Inflammatory macrophage treated with lipopolysaccharide for 1 hour (primary cell): ENCODE measurements around the gene YIF1A.
"Not testable (repeated sequence)": the region's sequence is repeated elsewhere in the genome, so short reads cannot be mapped to it uniquely, and the experiment has no call there.

ENCODE experiments used
- DNase-seq, 2 donors: peaks; one replicate each; pipeline ENCODE4 v3.0.0-alpha.2; 2020 to 2022

YIF1A gene

DNA sequence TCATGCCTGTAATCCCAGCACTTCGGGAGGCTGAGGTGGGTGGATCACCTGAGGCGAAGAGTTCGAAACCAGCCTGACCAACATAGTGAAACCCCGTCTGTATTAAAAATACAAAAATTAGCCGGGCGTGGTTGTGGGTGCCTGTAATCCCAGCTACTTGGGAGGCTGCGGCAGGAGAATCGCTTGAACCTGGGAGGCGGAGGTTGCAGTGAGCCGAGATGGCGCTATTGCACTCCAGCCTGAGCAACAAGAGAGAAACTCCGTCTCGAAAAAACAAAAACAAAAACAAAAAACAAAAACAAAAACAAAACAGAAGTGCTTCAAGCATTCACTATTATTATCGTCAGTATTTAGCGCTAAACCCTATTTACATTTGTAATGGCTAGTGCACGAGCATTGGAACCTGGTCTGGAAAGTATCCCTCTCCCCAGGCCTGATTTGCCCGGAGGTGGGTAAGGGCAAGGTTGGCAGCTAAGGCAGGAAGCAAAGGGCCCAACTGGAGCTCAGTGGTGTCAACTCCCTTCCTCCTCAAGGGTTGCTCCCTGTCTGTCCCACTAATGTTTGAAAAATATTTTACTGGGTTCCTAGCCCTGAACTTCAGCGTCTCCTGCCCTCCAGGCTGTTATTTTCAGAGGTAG, 22.0 kb upstream of the YIF1A start:
- not testable (repeated sequence) for DNase-seq

DNA sequence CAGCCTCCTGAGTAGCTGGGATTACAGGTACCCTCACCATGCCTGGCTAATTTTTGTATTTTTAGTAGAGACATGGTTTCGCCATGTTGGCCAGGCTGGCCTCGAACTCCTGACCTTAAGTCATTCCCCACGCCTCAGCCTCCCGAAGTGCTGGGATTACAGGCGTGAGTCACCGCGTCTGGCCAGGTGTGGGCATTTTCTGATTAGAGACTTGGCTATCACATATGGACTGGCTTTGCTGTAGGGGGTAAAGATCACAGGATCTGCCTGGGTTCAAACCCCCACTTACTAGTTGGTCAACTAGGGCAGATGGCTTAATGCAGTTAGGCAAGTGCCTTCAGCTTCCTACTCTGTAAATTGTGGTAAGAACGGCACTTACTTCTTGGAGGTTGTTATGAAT, 21.4 kb upstream of the YIF1A start:
- no peak for DNase-seq

DNA sequence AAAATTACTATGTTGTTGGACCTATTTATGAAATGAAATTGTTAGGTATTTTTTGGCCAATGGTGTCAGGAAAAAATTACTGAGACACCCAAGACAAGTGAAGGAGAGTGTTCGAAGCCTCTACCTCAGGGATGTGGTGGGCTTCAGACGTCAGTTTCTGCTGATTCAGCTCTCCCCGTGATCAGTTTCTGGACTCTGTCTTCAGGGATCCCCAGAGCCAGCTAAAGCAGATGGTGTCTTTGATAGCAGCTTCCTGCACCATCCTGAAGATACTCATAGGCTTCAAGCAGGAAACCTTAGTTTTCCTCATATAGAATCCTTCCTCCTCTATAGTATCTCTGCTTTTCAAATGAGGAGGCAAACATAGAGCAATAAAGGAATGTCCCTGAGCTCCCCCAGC, 20.5 kb upstream of the YIF1A start:
- peak in 1 of 2 donors; percentile 51 for DNase-seq

DNA sequence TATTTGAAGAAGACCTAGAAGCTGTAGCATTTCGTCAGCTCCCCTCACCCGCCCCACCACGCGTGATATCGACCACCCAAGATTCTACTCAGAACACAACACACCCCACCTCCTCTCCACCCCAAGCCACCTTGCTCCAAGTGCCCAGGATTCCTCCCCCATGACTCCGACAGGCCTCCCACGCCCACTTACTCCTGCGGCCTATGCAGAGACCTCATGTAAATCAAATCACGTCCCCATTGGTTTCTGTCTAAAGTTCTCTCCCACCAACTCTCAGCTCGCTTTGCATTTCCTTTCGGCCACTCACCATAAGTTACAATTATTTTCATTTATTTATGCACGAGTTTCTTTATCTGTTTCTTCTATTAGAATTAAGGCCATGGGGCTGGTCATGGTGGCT, 13.7 kb upstream of the YIF1A start:
- DNase-seq: no peak

DNA sequence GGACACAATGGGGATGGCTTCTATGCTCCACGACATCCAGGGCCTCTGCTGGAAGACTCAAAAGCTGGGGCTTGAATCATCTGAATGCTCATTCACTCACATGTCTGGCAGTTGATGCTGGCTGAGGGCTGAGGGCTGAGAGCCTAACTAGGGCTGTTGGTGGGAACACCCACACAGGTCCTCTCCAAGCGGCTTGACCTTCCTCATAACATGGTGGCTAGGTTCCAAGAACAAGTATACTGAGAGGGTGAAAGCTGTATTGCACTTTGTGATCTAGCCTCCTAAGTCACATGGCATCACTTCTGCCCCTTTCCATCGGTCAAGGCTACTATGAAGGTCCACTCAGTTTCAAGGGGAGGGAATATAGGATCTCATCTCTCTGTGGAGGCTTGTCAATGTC, 10.2 kb upstream of the YIF1A start:
- DNase-seq: peak; percentile 32 to 70

DNA sequence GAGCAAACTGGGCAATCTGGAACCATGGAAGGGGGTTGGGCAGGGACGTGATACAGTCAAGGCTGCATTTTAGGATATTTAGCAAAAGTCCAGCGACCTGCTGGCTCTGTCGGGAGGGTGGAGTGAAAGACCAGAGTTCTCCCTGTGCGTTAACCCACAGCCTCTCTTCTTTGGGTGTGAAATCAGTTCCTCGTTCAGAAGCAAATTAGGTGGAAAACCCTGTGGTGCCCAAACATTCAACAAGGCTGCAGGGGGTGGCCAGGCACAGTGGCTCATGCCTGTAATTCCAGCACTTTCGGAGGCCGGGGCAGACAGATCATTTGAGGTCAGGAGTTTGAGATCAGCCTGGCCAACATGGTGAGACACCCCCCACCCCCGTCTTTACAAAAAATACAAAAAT, 8.7 kb upstream of the YIF1A start:
- DNase-seq: no peak

DNA sequence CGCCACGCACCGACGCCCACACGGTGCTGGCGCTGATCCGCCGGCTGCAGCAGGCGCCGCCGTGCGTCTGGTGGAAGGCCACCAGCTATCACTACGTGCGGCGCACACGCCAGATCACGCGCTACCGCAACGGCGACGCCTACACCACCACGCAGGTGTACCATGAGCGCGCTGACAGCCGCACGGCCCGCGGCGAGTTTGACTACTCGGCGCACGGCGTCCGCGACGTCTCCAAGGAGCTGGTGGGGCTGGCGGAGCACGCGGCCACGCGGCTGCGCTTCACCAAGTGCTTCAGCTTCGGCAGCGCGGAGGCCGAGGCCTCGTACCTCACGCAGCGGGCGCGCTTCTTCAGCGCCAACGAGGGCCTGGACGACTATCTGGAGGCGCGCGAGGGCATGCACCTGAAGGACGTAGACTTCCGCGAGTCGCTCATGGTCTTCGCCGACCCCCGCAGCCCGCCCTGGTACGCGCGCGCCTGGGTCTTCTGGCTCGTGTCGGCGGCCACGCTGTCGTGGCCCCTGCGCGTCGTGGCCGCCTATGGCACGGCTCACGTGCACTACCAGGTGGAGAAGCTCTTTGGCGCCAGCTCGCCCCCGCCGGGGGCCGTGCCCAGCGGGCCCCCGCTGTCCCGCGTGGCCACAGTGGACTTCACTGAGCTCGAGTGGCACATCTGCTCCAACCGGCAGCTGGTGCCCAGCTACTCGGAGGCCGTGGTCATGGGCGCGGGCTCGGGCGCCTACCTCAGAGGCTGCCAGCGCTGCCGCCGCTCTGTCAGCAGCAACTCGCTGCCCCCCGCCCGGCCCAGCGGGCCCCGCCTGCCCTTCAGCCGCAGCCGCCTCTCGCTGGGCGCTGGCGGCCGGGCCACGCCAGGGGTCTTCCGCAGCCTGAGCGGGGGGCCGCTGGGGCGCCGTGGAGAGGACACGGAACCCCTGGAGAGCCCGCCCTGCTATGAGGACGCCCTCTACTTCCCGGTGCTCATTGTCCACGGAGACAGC, 6.0 kb upstream of the YIF1A start:
- DNase-seq: no peak

DNA sequence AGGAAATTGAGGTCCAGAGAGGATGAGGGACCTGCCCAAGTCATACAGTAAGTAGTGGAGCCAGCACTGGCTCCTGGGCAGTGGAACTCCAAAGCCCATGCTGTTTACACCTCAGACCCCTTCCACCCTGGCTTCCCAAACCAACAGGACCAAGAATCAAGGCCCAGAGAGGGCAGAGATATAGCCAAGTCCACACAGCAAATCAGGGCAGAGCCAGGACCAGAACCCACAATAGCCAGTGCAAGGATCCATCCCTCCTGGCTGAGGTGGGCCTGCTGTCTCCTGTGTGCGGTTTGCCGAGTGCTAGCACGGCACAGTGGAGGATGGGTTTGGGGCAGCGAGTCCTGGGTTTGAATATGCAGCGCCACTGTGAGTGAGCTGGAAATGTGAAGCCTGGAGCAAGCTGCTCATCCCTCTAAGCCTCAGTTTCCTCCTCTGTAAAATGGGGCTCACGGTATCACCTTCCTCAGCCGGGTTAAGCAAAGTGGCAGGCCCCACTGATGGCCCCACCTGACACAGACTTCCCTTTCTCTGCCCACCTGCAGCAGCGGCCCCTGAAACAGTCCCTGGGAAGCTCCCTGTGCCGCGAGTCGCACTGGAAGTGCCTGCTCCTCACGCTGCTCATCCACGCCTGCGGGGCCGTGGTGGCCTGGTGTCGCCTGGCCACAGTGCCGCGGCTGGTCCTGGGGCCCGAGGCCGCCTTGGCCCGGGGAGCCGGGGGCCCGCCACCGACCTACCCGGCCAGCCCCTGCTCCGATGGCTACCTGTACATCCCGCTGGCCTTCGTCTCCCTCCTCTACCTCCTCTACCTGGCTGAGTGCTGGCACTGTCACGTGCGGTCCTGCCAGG, 5.1 kb upstream of the YIF1A start:
- no peak for DNase-seq

DNA sequence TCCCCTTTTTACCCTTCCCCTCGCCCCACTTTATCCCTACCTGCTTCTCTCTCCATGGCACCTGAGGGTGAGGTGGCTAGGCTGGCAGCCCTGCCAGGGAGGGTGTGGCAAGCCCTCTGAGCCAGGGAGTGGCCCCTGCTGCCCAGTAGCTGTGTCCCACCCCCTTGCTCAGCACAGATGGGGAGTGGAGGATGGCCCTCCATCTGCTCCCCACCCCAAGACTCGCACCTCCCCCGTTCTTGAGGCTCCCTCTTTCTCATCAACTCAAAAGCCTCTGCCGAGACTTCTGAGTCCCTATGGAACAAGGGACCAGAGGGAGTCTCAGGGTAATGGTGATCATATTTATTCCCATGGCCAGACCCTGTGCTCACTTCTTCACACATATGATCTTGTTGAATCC, 4.4 kb upstream of the YIF1A start:
- no peak for DNase-seq

DNA sequence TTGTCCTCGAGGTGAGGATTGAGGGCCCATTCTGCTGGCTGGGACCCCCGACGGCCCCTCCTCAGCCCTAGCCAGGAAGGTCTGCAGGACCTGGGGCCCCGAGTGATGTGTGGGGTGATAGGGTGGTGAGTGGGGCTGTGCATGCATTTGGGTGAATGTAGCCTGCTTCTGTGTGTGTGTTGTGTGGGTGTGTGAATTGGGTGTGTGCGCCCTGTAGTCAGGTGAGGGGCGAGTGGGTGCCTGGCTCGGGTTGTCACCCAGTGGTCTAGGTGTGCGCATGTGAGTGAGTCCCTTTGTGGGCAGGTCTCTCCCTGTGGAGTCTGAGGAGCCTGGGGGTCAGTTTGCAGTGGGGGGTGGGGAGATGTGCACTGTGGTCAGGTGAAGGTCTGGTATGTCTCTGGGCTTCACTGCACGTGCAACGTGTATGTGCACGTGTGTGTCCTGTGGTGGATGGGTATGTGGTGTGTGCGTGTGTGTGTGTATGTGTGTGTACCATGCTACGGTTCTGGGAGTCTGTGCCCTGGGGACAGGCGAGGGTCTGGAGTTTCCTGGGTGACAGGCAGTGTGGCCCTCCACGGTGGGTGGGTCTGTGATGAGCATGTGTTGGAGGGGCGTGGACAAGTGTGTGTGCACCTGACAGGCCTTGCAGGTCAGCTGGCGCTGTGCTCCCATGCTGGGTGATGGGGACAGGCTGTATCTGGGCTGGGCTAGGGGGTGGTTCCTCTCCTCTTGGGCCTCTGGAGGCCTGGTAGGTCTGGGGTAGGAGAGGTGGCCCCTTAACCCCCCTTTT, 3.8 kb upstream of the YIF1A start:
- no peak for DNase-seq

DNA sequence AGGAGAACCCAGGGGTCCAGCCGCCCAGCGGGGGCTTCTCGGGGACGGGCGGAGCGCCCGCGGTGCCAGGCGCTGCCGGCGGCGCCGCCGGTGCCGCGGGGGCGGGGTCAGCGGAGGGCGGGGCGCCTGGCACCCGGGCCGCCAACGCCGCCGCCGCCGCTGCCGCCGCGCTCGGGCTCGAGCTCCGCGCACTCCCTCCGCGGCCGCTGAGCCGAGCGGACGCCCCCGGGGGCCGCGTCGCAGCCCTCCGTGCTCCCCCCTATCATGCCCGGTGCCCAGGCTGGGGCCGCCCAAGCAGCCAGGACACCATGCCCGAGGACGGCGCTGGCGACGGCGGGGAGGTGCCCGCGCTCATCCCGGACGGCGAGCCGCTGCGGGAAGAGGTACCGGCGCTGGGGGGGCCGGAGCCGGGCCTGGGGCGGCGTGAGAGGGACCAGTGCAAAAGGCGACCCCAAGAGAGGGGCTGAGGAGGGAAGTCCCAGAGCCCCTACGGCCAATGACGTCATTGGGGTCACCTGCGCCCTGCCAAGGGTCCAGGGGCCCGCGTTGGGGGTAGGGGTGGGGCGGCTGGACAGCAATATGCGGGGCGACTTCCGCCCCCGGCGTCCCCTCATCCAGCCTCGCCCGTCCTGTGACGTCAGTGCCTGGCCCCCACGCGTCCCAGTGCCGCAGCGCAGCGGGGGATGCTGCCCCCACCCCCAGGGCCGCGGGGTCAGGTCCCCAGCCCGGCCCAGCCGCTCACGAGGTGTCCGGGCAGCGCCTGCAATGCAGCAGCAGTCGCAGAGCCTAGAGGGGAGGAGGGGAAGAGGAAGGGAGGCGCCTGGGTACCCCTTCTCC, 3.0 kb upstream of the YIF1A start, which contains the start of gene TMEM151A:
TSS of gene TMEM151A (plus strand) at position 189 of the 837 bp plus-strand sequence. CDS start at position 309, 120 bp downstream.
- DNase-seq: no peak

DNA sequence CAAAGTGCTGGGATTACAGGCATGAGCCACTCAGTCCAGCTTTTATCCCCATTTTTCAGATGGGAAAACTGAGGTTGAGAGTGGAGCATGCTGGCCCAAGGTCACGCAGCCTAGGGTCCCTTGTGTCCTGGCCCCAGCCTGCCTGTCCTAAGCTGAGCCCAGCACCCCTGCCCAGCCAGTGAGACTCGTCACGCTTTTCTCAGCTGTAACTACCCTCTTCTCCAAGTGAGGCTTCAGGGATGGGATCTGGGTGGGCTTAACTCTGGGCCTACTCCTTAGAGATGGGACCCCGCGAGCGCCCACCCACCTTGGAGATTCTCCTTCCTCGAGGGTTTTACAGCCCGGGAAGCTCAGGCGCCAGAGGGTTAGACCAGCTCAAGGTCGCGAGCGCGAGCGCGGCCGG, 2.4 kb upstream of the YIF1A start:
- no peak for DNase-seq

DNA sequence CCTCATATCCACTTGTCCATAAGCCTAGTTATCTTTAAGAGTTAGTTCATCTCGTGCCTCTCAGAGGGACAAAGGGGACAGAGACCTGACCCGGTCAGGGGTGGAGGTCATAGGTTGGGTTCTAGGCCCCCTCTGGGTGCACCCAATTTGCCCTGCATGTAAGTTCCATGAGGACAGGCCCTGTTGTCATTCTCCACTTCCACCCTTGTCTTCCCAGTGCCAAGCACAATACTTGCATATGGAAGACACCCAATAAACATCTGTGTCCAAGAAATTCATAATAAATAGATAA, 1.3 kb upstream of the YIF1A start:
- DNase-seq: no peak

DNA sequence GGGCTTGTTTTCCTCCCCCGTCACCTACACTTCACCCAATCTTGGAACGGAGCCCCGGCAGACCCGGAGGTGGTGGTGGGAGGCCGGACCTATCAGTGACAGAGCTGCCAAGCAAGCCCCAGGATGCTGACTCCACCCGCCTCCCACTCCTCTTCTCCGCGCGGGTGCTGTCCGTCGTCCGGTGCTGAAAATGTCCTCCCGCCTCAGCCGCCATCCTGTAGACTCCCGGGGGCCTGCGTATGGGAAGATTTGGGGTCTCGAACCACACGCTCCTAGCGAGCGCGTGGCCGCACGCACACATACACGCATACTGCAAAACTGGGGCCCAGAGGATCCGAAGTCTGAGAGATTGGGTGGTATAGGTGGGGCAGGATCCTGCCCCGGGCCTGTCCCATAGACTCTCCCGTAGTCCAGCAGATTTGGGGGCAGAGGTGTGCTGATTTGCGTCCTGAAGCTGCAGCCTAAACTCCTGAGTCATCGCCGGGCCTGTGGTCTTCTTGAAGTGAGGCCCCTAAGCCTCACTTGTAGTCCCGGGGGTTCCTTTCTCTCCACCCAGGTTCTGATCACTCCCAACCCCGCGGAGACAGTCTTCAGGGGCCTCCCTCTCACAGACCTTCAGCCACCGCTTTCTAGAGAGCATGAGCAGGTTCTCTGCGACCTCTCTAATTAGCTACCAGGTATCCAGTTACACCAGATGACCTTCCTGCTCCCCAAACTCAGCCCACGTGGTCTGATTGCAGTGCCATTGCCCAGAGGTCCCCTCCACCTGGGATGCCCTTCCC, 796 bp upstream of the YIF1A start:
- DNase-seq: peak; percentile 65 to 79

DNA sequence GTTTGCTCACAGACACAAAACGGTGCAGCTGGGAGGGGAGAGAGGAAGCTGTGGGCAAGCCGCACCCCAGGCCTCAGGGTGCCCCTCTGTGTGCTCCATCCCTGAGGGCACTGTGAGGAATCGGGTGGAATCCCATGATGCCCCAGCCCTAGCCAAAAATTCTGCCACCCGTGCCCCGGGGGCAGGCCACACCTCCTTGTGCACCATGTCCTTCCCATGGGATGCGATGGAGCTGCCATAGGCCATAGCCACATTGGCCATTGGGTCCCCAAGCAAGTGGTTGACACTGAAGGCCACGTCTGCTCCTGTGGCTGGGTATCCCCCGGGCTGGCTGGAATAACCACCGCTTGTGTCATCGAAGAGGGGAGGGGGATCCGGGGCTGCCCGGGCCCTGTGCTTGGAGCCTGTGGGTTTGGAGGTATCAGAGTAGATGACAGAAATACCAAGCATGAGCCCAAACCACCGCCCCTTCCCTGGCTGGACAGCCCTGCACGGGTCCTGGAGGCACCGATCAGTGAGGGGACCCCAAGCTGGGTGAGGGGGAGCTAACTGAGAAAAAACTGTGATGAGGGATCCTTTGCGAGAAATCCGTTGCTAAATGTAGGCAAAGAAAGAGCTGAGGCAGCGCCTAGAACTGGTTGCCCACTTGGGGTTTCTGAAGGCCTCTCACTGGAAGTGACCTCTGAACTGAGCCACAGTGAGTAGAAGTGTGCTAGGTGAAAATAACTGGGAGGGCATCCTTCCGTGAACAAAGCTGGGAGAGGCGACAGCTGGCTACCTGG, 863 bp downstream of the YIF1A start:
- DNase-seq: no peak

DNA sequence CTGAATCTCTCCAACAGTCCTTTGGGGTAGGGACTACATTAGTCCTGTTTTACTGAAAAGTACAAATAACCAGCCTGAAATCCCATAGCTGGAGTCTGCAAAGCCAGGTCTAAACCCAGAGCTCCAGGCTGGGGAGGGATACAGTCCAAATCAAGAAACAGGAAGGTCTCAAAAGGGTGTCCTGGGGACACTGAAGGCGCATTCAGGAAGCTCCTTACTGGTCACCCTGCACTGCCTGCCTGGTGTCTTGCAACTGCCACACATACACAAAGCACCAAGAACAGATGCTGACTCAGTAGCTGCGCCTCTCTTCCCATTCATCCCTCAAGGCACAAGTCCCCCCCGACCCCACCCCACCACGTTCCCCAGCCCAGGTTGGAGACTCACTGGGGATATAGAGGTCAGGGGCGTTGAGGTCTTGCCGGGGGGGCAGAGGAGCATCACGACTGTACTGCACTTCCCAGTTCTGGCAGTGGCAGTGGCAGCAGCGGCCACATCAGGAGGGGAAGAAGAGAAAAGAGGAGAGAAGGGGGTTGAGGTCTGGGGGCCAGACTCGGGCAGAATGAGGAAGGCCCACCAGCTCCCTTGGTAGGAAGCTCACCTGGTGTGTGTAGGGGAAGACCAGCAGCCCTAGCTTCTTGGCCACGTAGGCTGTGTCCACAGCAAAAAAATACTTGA, 1.6 kb downstream of the YIF1A start:
- DNase-seq: peak; percentile 20 to 31

DNA sequence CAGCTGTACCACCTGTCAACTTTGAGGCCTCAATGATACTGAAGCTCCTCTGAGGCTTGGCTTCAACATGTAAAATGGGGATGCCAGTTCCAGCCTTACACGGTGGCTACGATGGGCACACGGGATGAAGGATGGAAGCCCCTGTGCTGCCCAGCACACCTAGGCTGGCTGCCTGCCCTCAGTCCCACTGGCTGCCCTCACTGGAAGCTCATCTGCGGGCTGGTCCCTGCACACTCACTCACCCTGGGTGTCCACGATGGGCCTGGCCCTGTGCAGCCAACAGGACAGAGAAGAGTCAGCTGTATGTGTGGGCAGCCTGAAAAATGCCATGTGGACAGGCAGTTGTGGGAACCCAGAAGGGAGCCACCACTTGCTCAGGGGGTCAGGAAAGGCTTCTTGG, 2.2 kb downstream of the YIF1A start:
- DNase-seq: no peak

DNA sequence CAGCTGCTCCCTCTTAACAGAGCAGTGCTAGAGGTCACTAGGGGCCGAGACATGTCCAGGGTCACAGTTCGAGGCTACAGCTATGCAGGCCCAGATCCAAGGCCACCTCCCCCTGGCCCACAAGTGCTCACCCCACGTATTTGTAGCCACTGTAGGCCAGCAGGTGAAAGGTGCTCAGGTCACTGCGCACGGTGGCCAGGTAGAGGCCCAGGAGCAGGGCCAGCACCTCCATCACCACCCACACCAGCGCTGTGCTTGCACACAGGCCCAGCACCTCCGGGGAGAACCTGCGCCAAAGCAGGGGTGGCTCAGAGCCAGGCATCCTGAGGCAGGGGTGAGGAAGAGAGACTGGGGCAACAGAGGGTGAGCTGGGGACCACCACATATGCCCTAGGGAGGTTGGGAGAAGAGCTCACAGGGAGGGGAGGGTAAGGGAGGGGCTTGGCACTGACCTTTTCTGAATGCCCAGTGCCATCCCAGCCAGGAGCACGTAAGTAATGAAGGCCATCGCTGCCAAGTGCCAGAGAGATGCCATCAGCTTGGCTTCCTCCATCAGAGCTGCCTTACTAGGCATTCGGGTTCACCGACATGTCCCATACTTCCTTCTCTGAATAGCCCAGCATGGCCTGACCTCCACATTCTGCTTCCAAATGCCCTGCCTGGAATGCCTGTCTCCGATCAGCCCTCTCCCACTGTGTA, 3.5 kb downstream of the YIF1A start:
- DNase-seq: no peak
